ENCODE data around the gene REPIN1. TPM values are rescaled to one million over a fixed set of nuclear protein-coding genes. Genes with fewer than 3 reads are reported as not detected.

REPIN1 gene
- total and polyA plus RNA-seq, 4 donors = 17.1 to 118 (median 55.1) TPM

DNA sequence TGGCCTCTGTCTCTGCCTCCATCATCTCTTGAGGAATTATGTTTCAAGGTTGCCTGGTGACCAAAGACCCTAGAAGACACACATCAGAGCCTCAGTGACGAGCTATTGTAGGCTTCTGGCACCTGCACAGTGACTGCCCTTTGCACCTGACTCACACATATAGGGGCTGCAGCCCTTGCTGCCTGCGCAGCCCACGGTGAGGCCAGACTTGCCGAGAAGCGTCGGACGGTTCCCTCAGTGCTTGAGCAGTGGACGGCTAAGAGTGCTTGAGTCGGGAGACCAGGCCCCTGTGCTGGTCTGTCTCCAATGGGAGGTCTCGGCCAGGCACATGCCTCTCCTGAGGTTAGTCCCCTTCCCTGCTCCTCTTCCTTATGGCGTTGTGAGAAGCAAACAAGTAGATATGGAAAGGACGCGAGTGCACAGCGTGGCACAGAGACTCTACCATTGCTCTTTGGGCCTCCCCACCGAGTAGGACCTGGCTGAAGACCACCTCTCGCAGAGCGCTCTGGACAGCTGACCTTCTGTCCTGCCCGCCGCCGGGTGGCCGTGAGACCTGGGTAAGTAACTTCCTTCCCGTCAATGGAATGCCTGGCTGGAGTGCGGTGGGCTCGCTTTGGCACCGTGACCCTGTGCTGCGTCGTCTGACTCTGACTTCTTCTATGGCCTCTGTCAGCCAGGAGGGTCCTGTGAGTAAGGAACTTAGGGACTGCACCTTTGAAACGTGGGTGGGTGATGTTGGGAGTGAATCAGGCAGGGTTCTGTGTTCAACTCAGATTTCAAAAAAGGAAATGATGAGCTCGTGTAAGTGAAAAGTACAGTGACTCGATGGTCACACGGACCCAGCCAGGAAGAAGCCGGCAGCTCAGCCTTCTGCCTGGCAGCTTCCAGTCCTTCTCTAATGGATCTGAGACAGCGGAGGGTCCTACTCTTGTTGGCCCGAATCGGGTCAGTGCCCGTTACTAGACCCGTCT is 44.2 kb downstream of the REPIN1 start:
- DNase-seq (ENCODE audit: low spot score) = no peak
- Histone ChIP-seq H3K27me3 (ENCODE audit: control insufficient read depth in 4 of 4, insufficient read depth in 4 of 4, low read length in 3 of 4) (no peaks in the 10 kb centered on the region), H3K4me1 (ENCODE audit: control insufficient read depth in 4 of 4, insufficient read depth in 4 of 4, low read length in 3 of 4) (peaks cover 0 to 13% (median 9%) of the 10 kb centered on the region in 4 donors), H3K9me3 (ENCODE audit: control insufficient read depth in 4 of 4, low read length in 3 of 4) (no peaks in the 10 kb centered on the region), H3K4me3 (ENCODE audit: low read depth in 1 of 3, low read length in 3 of 3) (no peak overlapping the region), H3K9ac (ENCODE audit: low read depth in 1 of 2, low read length in 2 of 2) (no peak overlapping the region), H3K27ac (ENCODE audit: low read depth in 1 of 2, low read length in 2 of 2) (no peak overlapping the region), H3K36me3 (ENCODE audit: control insufficient read depth in 4 of 4, insufficient read depth in 3 of 4, low read depth in 1 of 4, low read length in 3 of 4) (no peaks in the 10 kb centered on the region)
- WGBS = 90% methylated on average over 37 of the region's 37 CpGs
- no peak for TF ChIP-seq FOXA1 (IDR thresholded peaks at IDR 0.05)
- no peak for TF ChIP-seq TAF1 (conservative IDR thresholded peaks at IDR 0.05)
- TF ChIP-seq, protein P1, sequence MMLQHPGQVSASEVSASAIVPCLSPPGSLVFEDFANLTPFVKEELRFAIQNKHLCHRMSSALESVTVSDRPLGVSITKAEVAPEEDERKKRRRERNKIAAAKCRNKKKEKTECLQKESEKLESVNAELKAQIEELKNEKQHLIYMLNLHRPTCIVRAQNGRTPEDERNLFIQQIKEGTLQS (IDR thresholded peaks at IDR 0.05) = no peak
- TF ChIP-seq YY1 (IDR thresholded peaks at IDR 0.05) = no peak
- no peak for TF ChIP-seq RAD21 (IDR thresholded peaks at IDR 0.05)

DNA sequence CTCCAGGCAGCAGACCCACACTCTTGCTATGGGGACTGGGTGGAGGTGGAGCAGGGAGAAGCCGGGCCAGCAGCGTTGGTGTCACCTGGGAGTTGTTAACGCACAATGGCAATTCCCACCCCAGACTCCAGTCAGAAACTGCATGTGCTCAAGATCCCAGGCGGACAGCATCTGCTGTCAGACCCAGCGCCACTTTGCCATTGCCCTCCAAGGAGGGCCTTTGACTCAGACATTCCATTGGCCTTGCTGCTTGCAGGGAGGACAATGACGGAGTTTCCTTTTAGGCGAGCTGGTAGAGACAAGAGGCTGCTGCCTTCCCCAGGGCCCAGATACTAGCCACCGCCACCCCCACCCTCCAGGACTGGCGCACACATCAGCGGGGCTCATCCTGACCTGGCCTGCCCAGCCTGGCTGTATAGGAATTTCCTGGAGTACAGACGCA is 45.0 kb downstream of the REPIN1 start:
- Histone ChIP-seq H3K4me3 (ENCODE audit: low read depth in 1 of 3, low read length in 3 of 3) (no peak overlapping the region), H3K9ac (ENCODE audit: low read depth in 1 of 2, low read length in 2 of 2) (no peak overlapping the region), H3K27ac (ENCODE audit: low read depth in 1 of 2, low read length in 2 of 2) (no peak overlapping the region), H3K27me3 (ENCODE audit: control insufficient read depth in 4 of 4, insufficient read depth in 4 of 4, low read length in 3 of 4) (no peaks in the 10 kb centered on the region), H3K36me3 (ENCODE audit: control insufficient read depth in 4 of 4, insufficient read depth in 3 of 4, low read depth in 1 of 4, low read length in 3 of 4) (no peaks in the 10 kb centered on the region), H3K9me3 (ENCODE audit: control insufficient read depth in 4 of 4, low read length in 3 of 4) (no peaks in the 10 kb centered on the region), H3K4me1 (ENCODE audit: control insufficient read depth in 4 of 4, insufficient read depth in 4 of 4, low read length in 3 of 4) (peaks cover 0 to 13% (median 9%) of the 10 kb centered on the region in 4 donors)
- TF ChIP-seq, protein P2, sequence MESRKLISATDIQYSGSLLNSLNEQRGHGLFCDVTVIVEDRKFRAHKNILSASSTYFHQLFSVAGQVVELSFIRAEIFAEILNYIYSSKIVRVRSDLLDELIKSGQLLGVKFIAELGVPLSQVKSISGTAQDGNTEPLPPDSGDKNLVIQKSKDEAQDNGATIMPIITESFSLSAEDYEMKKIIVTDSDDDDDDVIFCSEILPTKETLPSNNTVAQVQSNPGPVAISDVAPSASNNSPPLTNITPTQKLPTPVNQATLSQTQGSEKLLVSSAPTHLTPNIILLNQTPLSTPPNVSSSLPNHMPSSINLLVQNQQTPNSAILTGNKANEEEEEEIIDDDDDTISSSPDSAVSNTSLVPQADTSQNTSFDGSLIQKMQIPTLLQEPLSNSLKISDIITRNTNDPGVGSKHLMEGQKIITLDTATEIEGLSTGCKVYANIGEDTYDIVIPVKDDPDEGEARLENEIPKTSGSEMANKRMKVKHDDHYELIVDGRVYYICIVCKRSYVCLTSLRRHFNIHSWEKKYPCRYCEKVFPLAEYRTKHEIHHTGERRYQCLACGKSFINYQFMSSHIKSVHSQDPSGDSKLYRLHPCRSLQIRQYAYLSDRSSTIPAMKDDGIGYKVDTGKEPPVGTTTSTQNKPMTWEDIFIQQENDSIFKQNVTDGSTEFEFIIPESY (IDR thresholded peaks at IDR 0.05) = no peak
- TF ChIP-seq RXRA (IDR thresholded peaks at IDR 0.05) (no peak), HNF4G (IDR thresholded peaks at IDR 0.05) (no peak), YY1 (IDR thresholded peaks at IDR 0.05) (no peak), FOXA1 (IDR thresholded peaks at IDR 0.05) (no peak), GABPA (IDR thresholded peaks at IDR 0.05 in 1 of 2, conservative IDR thresholded peaks at IDR 0.05 in 1 of 2) (no peak), SP1 (IDR thresholded peaks at IDR 0.05) (no peak), TAF1 (conservative IDR thresholded peaks at IDR 0.05) (no peak), JUND (IDR thresholded peaks at IDR 0.05) (no peak), FOXA2 (IDR thresholded peaks at IDR 0.05) (no peak), EGR1 (IDR thresholded peaks at IDR 0.05; ENCODE audit: low read depth in 2 of 2) (no peak), HNF4A (conservative IDR thresholded peaks at IDR 0.05) (no peak), RAD21 (IDR thresholded peaks at IDR 0.05) (no peak), NR2F2 (IDR thresholded peaks at IDR 0.05) (no peak)
- TF ChIP-seq, protein P3, sequence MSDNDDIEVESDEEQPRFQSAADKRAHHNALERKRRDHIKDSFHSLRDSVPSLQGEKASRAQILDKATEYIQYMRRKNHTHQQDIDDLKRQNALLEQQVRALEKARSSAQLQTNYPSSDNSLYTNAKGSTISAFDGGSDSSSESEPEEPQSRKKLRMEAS (IDR thresholded peaks at IDR 0.05) = no peak
- TF ChIP-seq, protein P4, sequence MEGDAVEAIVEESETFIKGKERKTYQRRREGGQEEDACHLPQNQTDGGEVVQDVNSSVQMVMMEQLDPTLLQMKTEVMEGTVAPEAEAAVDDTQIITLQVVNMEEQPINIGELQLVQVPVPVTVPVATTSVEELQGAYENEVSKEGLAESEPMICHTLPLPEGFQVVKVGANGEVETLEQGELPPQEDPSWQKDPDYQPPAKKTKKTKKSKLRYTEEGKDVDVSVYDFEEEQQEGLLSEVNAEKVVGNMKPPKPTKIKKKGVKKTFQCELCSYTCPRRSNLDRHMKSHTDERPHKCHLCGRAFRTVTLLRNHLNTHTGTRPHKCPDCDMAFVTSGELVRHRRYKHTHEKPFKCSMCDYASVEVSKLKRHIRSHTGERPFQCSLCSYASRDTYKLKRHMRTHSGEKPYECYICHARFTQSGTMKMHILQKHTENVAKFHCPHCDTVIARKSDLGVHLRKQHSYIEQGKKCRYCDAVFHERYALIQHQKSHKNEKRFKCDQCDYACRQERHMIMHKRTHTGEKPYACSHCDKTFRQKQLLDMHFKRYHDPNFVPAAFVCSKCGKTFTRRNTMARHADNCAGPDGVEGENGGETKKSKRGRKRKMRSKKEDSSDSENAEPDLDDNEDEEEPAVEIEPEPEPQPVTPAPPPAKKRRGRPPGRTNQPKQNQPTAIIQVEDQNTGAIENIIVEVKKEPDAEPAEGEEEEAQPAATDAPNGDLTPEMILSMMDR (IDR thresholded peaks at IDR 0.05; ENCODE audit: low read depth, low read length, missing input control) = no peak
- TF ChIP-seq, protein P5, sequence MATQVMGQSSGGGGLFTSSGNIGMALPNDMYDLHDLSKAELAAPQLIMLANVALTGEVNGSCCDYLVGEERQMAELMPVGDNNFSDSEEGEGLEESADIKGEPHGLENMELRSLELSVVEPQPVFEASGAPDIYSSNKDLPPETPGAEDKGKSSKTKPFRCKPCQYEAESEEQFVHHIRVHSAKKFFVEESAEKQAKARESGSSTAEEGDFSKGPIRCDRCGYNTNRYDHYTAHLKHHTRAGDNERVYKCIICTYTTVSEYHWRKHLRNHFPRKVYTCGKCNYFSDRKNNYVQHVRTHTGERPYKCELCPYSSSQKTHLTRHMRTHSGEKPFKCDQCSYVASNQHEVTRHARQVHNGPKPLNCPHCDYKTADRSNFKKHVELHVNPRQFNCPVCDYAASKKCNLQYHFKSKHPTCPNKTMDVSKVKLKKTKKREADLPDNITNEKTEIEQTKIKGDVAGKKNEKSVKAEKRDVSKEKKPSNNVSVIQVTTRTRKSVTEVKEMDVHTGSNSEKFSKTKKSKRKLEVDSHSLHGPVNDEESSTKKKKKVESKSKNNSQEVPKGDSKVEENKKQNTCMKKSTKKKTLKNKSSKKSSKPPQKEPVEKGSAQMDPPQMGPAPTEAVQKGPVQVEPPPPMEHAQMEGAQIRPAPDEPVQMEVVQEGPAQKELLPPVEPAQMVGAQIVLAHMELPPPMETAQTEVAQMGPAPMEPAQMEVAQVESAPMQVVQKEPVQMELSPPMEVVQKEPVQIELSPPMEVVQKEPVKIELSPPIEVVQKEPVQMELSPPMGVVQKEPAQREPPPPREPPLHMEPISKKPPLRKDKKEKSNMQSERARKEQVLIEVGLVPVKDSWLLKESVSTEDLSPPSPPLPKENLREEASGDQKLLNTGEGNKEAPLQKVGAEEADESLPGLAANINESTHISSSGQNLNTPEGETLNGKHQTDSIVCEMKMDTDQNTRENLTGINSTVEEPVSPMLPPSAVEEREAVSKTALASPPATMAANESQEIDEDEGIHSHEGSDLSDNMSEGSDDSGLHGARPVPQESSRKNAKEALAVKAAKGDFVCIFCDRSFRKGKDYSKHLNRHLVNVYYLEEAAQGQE (IDR thresholded peaks at IDR 0.05) = no peak
- TF ChIP-seq, protein P1 (IDR thresholded peaks at IDR 0.05) = no peak
- WGBS = 98% methylated on average over 11 of the region's 11 CpGs
- no peak for DNase-seq (ENCODE audit: low spot score)
